H9 (cell line): Measurements from ENCODE around the gene PRADC1. TPM values are rescaled to one million over a fixed set of nuclear protein-coding genes. Genes with fewer than 3 reads are reported as not detected.
"Not testable (repeated sequence)": the region's sequence is repeated elsewhere in the genome, so short reads cannot be mapped to it uniquely, and the experiment has no call there.

Experiments
- DNase-seq: peaks from one replicate; pipeline ENCODE4 v3.0.0-alpha.2; 2017
- H2AFZ ChIP-seq: one replicate; pipeline ENCODE4 v1.6.1; 2013; ENCODE audit warnings: mild to moderate bottlenecking, low read length, control low read depth, moderate library complexity
- H2AK5ac ChIP-seq: 2 replicates; pipeline ENCODE4 v1.6.1; 2013; ENCODE audit warnings: low read length, control low read depth, mixed read lengths; ENCODE audit not compliant: insufficient read length
- H2BK120ac ChIP-seq: one replicate; pipeline ENCODE4 v1.6.1; 2013; ENCODE audit warnings: low read depth, mild to moderate bottlenecking, low read length, control low read depth, inconsistent platforms; ENCODE audit not compliant: poor library complexity, severe bottlenecking
- H2BK12ac ChIP-seq: 2 replicates; pipeline ENCODE4 v1.6.1; 2013; ENCODE audit warnings: low read length, control low read depth, mixed read lengths, low read depth; ENCODE audit not compliant: insufficient read length
- H2BK15ac ChIP-seq: 2 replicates; pipeline ENCODE4 v1.6.1; 2013; ENCODE audit warnings: low read depth, low read length, control low read depth
- H2BK20ac ChIP-seq: one replicate; pipeline ENCODE4 v1.6.1; 2013; ENCODE audit warnings: low read depth, mild to moderate bottlenecking, low read length, control low read depth, inconsistent platforms; ENCODE audit not compliant: poor library complexity, severe bottlenecking
- H2BK5ac ChIP-seq: 2 replicates; pipeline ENCODE4 v1.6.1; 2013; ENCODE audit warnings: low read length, control low read depth, mixed read lengths; ENCODE audit not compliant: insufficient read length
- H3K14ac ChIP-seq: 2 replicates; pipeline ENCODE4 v1.6.1; 2013; ENCODE audit warnings: low read length, control low read depth; ENCODE audit not compliant: insufficient read depth
- H3K18ac ChIP-seq: 2 replicates; pipeline ENCODE4 v1.6.1; 2013; ENCODE audit warnings: low read depth, mild to moderate bottlenecking, mixed read lengths, low read length, control low read depth; ENCODE audit not compliant: insufficient read length
- H3K23ac ChIP-seq: 2 replicates; pipeline ENCODE4 v1.6.1; 2013; ENCODE audit warnings: low read length, control low read depth, mixed read lengths, low read depth; ENCODE audit not compliant: insufficient read length
- H3K23me2 ChIP-seq: 2 replicates; pipeline ENCODE4 v1.6.1; 2013; ENCODE audit warnings: low read depth, mild to moderate bottlenecking, mixed read lengths, low read length, control low read depth; ENCODE audit not compliant: insufficient read length, poor library complexity, severe bottlenecking
- H3K27ac ChIP-seq: 2 replicates; pipeline ENCODE4 v1.5.1; 2013; ENCODE audit warnings: low read length, control low read depth, mixed read lengths, low read depth; ENCODE audit not compliant: insufficient read length
- H3K27me3 ChIP-seq: 2 replicates; pipeline ENCODE4 v1.6.1; 2013; ENCODE audit warnings: low read length, control low read depth, inconsistent platforms; ENCODE audit not compliant: insufficient read depth
- H3K4ac ChIP-seq: 2 replicates; pipeline ENCODE4 v1.6.1; 2013; ENCODE audit warnings: low read depth, mild to moderate bottlenecking, control low read depth, inconsistent platforms, low read length, moderate library complexity
- H3K4me1 ChIP-seq: 2 replicates; pipeline ENCODE4 v1.6.1; 2013; ENCODE audit warnings: low read length, control low read depth, inconsistent platforms; ENCODE audit not compliant: insufficient read depth
- H3K4me2 ChIP-seq: 2 replicates; pipeline ENCODE4 v1.6.1; 2013; ENCODE audit warnings: low read length, control low read depth, mixed read lengths; ENCODE audit not compliant: insufficient read length, insufficient read depth
- H3K56ac ChIP-seq: 2 replicates; pipeline ENCODE4 v1.6.1; 2013; ENCODE audit warnings: low read depth, mild to moderate bottlenecking, mixed read lengths, low read length, control low read depth; ENCODE audit not compliant: insufficient read length
- H3K79me1 ChIP-seq: 2 replicates; pipeline ENCODE4 v1.6.1; 2013; ENCODE audit warnings: low read depth, mild to moderate bottlenecking, moderate library complexity, low read length, control low read depth, inconsistent platforms; ENCODE audit not compliant: insufficient read depth, poor library complexity, severe bottlenecking
- H3K79me2 ChIP-seq: 2 replicates; pipeline ENCODE4 v1.6.1; 2013; ENCODE audit warnings: low read length, control low read depth, inconsistent platforms; ENCODE audit not compliant: insufficient read depth
- H3K9ac ChIP-seq: 2 replicates; pipeline ENCODE4 v1.6.1; 2013; ENCODE audit warnings: low read length, control low read depth, mixed read lengths; ENCODE audit not compliant: insufficient read length; ENCODE audit errors: extremely low read depth
- H3K9me3 ChIP-seq: one replicate; pipeline ENCODE4 v1.6.1; 2013; ENCODE audit warnings: low read depth, low read length, inconsistent platforms; ENCODE audit not compliant: control insufficient read depth
- H3T11ph ChIP-seq: one replicate; pipeline ENCODE4 v1.6.1; 2013; ENCODE audit warnings: mild to moderate bottlenecking, low read length, control low read depth, inconsistent platforms
- H4K20me1 ChIP-seq: one replicate; pipeline ENCODE4 v1.6.1; 2013; ENCODE audit not compliant: control insufficient read depth, insufficient read length, insufficient read depth
- H4K5ac ChIP-seq: 2 replicates; pipeline ENCODE4 v1.6.1; 2013; ENCODE audit warnings: low read depth, mild to moderate bottlenecking, mixed read lengths, low read length, control low read depth; ENCODE audit not compliant: insufficient read length
- H4K8ac ChIP-seq: replicated peaks from 2 replicates; pipeline ENCODE4 v1.6.1; 2013; ENCODE audit warnings: low read length, control low read depth, mixed read lengths, low read depth; ENCODE audit not compliant: insufficient read length
- H4K91ac ChIP-seq: 2 replicates; pipeline ENCODE4 v1.6.1; 2013; ENCODE audit warnings: low read depth, mild to moderate bottlenecking, moderate library complexity, mixed read lengths, low read length, control low read depth; ENCODE audit not compliant: insufficient read length
- H3K27ac Mint-ChIP-seq, 3 experiments: 2 replicates in 2 of 3; 3 replicates in 1 of 3; pipeline ENCODE4 v1.8.0; 2020 to 2021; ENCODE audit warnings: mixed read lengths in 3 of 3, mild to moderate bottlenecking in 1 of 3, moderate library complexity in 1 of 3
- H3K27me3 Mint-ChIP-seq: 2 replicates; pipeline ENCODE4 v1.8.0; 2021; ENCODE audit warnings: low read depth, mild to moderate bottlenecking, moderate library complexity, mixed read lengths
- H3K36me3 Mint-ChIP-seq, 3 experiments: 2 replicates in 2 of 3; 3 replicates in 1 of 3; pipeline ENCODE4 v1.8.0; 2020 to 2021; ENCODE audit warnings: low read depth in 3 of 3, mixed read lengths in 3 of 3; ENCODE audit not compliant: insufficient read depth in 1 of 3
- H3K4me1 Mint-ChIP-seq, 2 experiments: 2 replicates each; pipeline ENCODE4 v1.8.0; 2020; ENCODE audit warnings: mixed read lengths in 2 of 2
- H3K4me3 Mint-ChIP-seq, 2 experiments: 2 replicates in 1 of 2; 3 replicates in 1 of 2; pipeline ENCODE4 v1.8.0; 2020 to 2021; ENCODE audit warnings: mild to moderate bottlenecking in 2 of 2, mixed read lengths in 2 of 2, moderate library complexity in 1 of 2
- H3K9me3 Mint-ChIP-seq, 2 experiments: 2 replicates in 1 of 2; 3 replicates in 1 of 2; pipeline ENCODE4 v1.8.0; 2020; ENCODE audit warnings: mild to moderate bottlenecking in 2 of 2, mixed read lengths in 2 of 2, moderate library complexity in 1 of 2
- CTCF ChIP-seq: fragments of 200-600 bp; sonication (generic); conservative IDR thresholded peaks from 3 replicates; pipeline ENCODE4 v1.8.0; 2021; ENCODE audit warnings: antibody characterized with exemption, mild to moderate bottlenecking
- WGBS: extraction: QIAGEN DNeasy Blood & Tissue Kit; methylation state at CpG from one replicate; pipeline ENCODE4 v1.1.7; 2013; ENCODE audit warnings: missing lambda C conversion rate, low lambda C conversion rate, mixed read lengths; ENCODE audit not compliant: insufficient read length; ENCODE audit errors: extremely low coverage; 5-methylcytosine and 5-hydroxymethylcytosine counted together
- total RNA-seq: library from RNA; stranded (reverse); gene quantifications from 2 replicates; pipeline ENCODE4 v1.2.1, GENCODE V29; 2021

Gene PRADC1
- total RNA-seq, 1 experiment from 2014 or later = 9.6 TPM

GRCh38 chr2:73263540-73264331, 30.7 kb upstream of the PRADC1 start:
- Histone ChIP-seq H3K9ac (no peak overlapping the region), H3K4me1 (no peaks in the 10 kb centered on the region; the same call in 1 of the 2 replicates), H2AFZ (no peak overlapping the region), H2BK5ac (no peak overlapping the region), H3K56ac (no peak overlapping the region), H3K27me3 (no peaks in the 10 kb centered on the region), H2BK15ac (no peak overlapping the region), H4K20me1 (no peaks in the 10 kb centered on the region), H3K23ac (no peak overlapping the region), H3K79me1 (no peaks in the 10 kb centered on the region), H3K4ac (no peak overlapping the region), H3K27ac (no peak overlapping the region), H3K79me2 (no peaks in the 10 kb centered on the region), H3K23me2 (peaks cover 5% of the 10 kb centered on the region), H2BK120ac (no peak overlapping the region), H3K9me3 (no peaks in the 10 kb centered on the region), H3K18ac (no peak overlapping the region), H2AK5ac (no peak overlapping the region), H4K5ac (no peak overlapping the region), H3T11ph (no peak overlapping the region), H3K4me2 (no peak overlapping the region), H2BK20ac (no peak overlapping the region), H3K14ac (no peak overlapping the region; the same call in 1 of the 2 replicates), H4K8ac (no peak overlapping the region), H2BK12ac (no peak overlapping the region), H4K91ac (no peak overlapping the region)
- H3K9me3 Mint-ChIP-seq = no peaks in the 10 kb centered on the region
- no peak for DNase-seq
- H3K27me3 Mint-ChIP-seq = peaks cover 19% of the 10 kb centered on the region
- no peak for TF ChIP-seq CTCF
- no CpG with 5 or more reads among the region's 16 CpGs for WGBS
- no peak overlapping the region for H3K27ac Mint-ChIP-seq
- no peak overlapping the region for H3K4me3 Mint-ChIP-seq
- H3K36me3 Mint-ChIP-seq = peaks cover 13 to 42% (median 26%) of the 10 kb centered on the region in 3 experiments; a peak in 6 of 7 replicates
- peaks cover 10 to 17% of the 10 kb centered on the region in 2 experiments for H3K4me1 Mint-ChIP-seq

DNA sequence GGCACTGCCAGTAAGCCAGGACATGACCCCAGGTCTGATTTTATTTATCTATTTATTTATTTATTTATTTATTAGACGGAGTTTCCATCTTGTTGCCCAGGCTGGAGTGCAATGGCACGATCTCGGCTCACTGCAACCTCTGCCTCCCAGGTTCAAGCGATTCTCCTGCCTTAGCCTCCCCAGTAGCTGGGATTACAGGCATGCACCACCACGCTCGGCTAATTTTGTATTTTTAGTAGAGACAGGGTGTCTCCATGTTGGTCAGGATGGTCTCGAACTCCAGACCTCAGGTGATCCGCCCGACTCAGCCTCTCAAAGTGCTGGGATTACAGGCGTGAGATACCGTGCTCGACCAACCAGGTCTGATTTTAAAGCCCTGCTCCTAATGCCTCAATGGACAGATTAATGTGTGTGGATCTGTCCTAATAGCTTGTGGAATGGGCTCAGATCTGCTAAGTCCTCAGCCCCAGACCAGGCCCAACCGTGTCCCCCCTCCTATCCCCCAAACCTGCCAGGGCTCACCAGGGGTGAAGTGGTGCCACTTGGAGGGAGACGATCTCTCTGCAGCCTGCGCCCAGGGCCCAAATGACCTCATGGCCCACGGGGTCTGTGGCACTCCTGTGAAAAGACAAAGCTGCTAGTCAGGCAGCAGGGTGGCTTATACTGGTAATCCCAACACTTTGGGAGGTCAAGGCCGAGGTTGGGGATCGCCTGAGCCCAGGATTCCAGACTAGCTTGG, 29.8 kb upstream of the PRADC1 start:
- not testable (repeated sequence) for H2AK5ac ChIP-seq, H3K79me1 ChIP-seq, DNase-seq, H2BK120ac ChIP-seq, H3K27me3 ChIP-seq, H2AFZ ChIP-seq, H3T11ph ChIP-seq, H3K27me3 Mint-ChIP-seq, H3K27ac ChIP-seq, H3K18ac ChIP-seq, H3K4me1 ChIP-seq, H2BK15ac ChIP-seq, H3K23me2 ChIP-seq, H3K4me1 Mint-ChIP-seq, H4K8ac ChIP-seq, H3K4me3 Mint-ChIP-seq, H4K91ac ChIP-seq, H3K9me3 Mint-ChIP-seq, H3K14ac ChIP-seq, H3K27ac Mint-ChIP-seq, H4K5ac ChIP-seq, H3K56ac ChIP-seq, H3K23ac ChIP-seq, H3K9ac ChIP-seq, H4K20me1 ChIP-seq, H3K4me2 ChIP-seq, H2BK5ac ChIP-seq, H2BK20ac ChIP-seq, H3K9me3 ChIP-seq, H2BK12ac ChIP-seq, H3K79me2 ChIP-seq, H3K4ac ChIP-seq
- peaks cover 13 to 42% (median 26%) of the 10 kb centered on the region in 3 experiments; a peak in 6 of 7 replicates for H3K36me3 Mint-ChIP-seq
- no CpG with 5 or more reads among the region's 18 CpGs for WGBS
